B cell (primary cell): ENCODE results near the gene ADRB2. TPM values are rescaled to one million over a fixed set of nuclear protein-coding genes. Genes with fewer than 3 reads are reported as not detected.

Source experiments
- ATAC-seq: fragments of 200-7000 bp; cut with Tn5 transposase; one replicate; pipeline ENCODE4 v1.10.0; 2021; ENCODE audit warnings: low read depth, mild to moderate bottlenecking, moderate number of reproducible peaks, moderate library complexity
- CTCF ChIA-PET: fragments of 350-600 bp; sonication (Branson Sonifier 250); formaldehyde crosslinking; loops from one replicate; lab custom pipeline; 2021; ENCODE audit warnings: antibody characterized with exemption, inconsistent platforms; lab: Charles Lee
- POLR2A ChIA-PET: fragments of 350-600 bp; sonication (Branson Sonifier 250); formaldehyde crosslinking; loops from one replicate; lab custom pipeline; 2021; ENCODE audit warnings: antibody characterized with exemption; lab: Charles Lee
- DNase-seq: peaks from one replicate; pipeline ENCODE4 v3.0.0; 2013
- H2AFZ ChIP-seq: 2 replicates; pipeline ENCODE4 v1.6.1; 2012; ENCODE audit warnings: mild to moderate bottlenecking, low read depth, low read length; ENCODE audit not compliant: insufficient read depth, poor library complexity, severe bottlenecking
- H3K27ac ChIP-seq, 2 donors: 1 replicate in 1 of 2; 2 replicates in 1 of 2; pipeline ENCODE4 v1.5.1; 2012 to 2013; ENCODE audit warnings: low read length in 2 of 2, mild to moderate bottlenecking in 2 of 2, moderate library complexity in 1 of 2
- H3K27me3 ChIP-seq, 4 experiments: fragments of 200-600 bp in 1 of 4; sonication (generic) in 1 of 4; replicated peaks in 1 of 4; 1 replicate in 2 of 4; 2 replicates in 2 of 4; pipeline versions ENCODE4 v1.6.1 to v1.7.0; 2013 to 2016; ENCODE audit warnings: low read length in 3 of 4, mild to moderate bottlenecking in 2 of 4, mixed read lengths in 1 of 4, moderate library complexity in 1 of 4; ENCODE audit not compliant: insufficient read depth in 4 of 4, control insufficient read depth in 3 of 4; ENCODE audit errors: control extremely low read depth in 1 of 4
- H3K36me3 ChIP-seq, 2 experiments: replicated peaks in 1 of 2; 1 replicate in 1 of 2; 2 replicates in 1 of 2; pipeline versions ENCODE4 v1.6.1 to v1.7.1; 2013; ENCODE audit warnings: low read length in 1 of 2; ENCODE audit not compliant: insufficient read depth in 2 of 2, control insufficient read depth in 1 of 2; ENCODE audit errors: control extremely low read depth in 1 of 2, extremely low read depth in 1 of 2
- H3K4me1 ChIP-seq, 2 donors: fragments of 200-600 bp in 1 of 2; sonication (generic) in 1 of 2; 1 replicate in 1 of 2; 2 replicates in 1 of 2; pipeline versions ENCODE4 v1.5.1 to v1.6.1; 2013 to 2017; ENCODE audit warnings: low read length in 2 of 2; ENCODE audit not compliant: control insufficient read depth in 2 of 2, insufficient read depth in 2 of 2
- H3K4me2 ChIP-seq: replicated peaks from 2 replicates; pipeline ENCODE3; 2012; ENCODE audit warnings: mild to moderate bottlenecking, low read depth, low read length; ENCODE audit not compliant: poor library complexity, severe bottlenecking
- H3K4me3 ChIP-seq, 5 experiments: fragments of 200-600 bp in 1 of 5; sonication (generic) in 1 of 5; 1 replicate in 3 of 5; 2 replicates in 2 of 5; pipeline versions ENCODE4 v1.5.1 to v1.7.0; 2011 to 2016; ENCODE audit warnings: low read length in 4 of 5, mild to moderate bottlenecking in 4 of 5, low read depth in 2 of 5, control low read depth in 1 of 5, moderate library complexity in 1 of 5; ENCODE audit not compliant: insufficient read depth in 1 of 5; ENCODE audit errors: control extremely low read depth in 1 of 5, extremely low read depth in 1 of 5
- H3K79me2 ChIP-seq: fragments of 200-600 bp; sonication (generic); one replicate; pipeline ENCODE4 v1.6.0; 2016; ENCODE audit warnings: low read length; ENCODE audit not compliant: control insufficient read depth, insufficient read depth
- H3K9ac ChIP-seq: fragments of 200-600 bp; sonication (generic); 2 replicates; pipeline ENCODE4 v1.6.1; 2017; ENCODE audit warnings: mild to moderate bottlenecking, low read length, moderate library complexity
- H3K9me3 ChIP-seq, 3 donors: one replicate each; pipeline versions ENCODE4 v1.6.1 to v1.7.1; 2013; ENCODE audit warnings: low read length in 2 of 3; ENCODE audit not compliant: control insufficient read depth in 2 of 3, insufficient read depth in 1 of 3; ENCODE audit errors: control extremely low read depth in 1 of 3
- H4K20me1 ChIP-seq: 2 replicates; pipeline ENCODE4 v1.6.0; 2012; ENCODE audit warnings: mild to moderate bottlenecking, low read length; ENCODE audit not compliant: insufficient read depth, control insufficient read depth, poor library complexity, severe bottlenecking
- H3K27ac Mint-ChIP-seq: one replicate; pipeline ENCODE4 v1.8.0; 2021; ENCODE audit warnings: mixed read lengths
- H3K27me3 Mint-ChIP-seq: one replicate; pipeline ENCODE4 v1.8.0; 2021; ENCODE audit warnings: mixed read lengths
- H3K4me1 Mint-ChIP-seq: one replicate; pipeline ENCODE4 v1.8.0; 2021; ENCODE audit warnings: mixed read lengths
- H3K4me3 Mint-ChIP-seq: one replicate; pipeline ENCODE4 v1.8.0; 2021; ENCODE audit warnings: mixed read lengths
- H3K9me3 Mint-ChIP-seq: one replicate; pipeline ENCODE4 v1.8.0; 2022; ENCODE audit warnings: mixed read lengths; ENCODE audit not compliant: insufficient read depth
- CTCF ChIP-seq: fragments of 200-600 bp; IDR thresholded peaks from one replicate; pipeline ENCODE4 v1.8.0; 2022; ENCODE audit warnings: antibody characterized with exemption, mild to moderate bottlenecking
- EZH2 ChIP-seq: IDR thresholded peaks from 2 replicates; pipeline ENCODE4 v1.6.1; 2012; ENCODE audit warnings: borderline replicate concordance, low read depth, mild to moderate bottlenecking, moderate library complexity, low read length; ENCODE audit not compliant: insufficient read depth, poor library complexity, severe bottlenecking
- WGBS: methylation state at CpG from one replicate; pipeline ENCODE4 v1.1.5; 2013; ENCODE audit warnings: missing lambda C conversion rate; ENCODE audit not compliant: insufficient coverage; 5-methylcytosine and 5-hydroxymethylcytosine counted together
- intact Hi-C: fragments of 100-400 bp; cut with micrococcal nuclease; formaldehyde crosslinking; loops from one replicate; pipeline ENCODE4 v1.10.0; 2022
- polyA plus RNA-seq: library from polyadenylated mRNA; depleted of rRNA; stranded (reverse); fragments of >200 nt; gene quantifications from 2 replicates; pipeline ENCODE4 v1.2.3, GENCODE V29; 2012
- total RNA-seq, 2 donors: library from RNA; stranded (reverse); fragments of 120-200 nt in 1 of 2; gene quantifications; 1 replicate in 1 of 2; 2 replicates in 1 of 2; pipeline versions ENCODE4 v1.2.3 to v1.2.4, GENCODE V29; 2013 to 2022

The ADRB2 gene
- total and polyA plus RNA-seq, 2 donors (not counting 1 experiment from before 2014, with no cell fraction given): 6.0 to 12.4 TPM

DNA sequence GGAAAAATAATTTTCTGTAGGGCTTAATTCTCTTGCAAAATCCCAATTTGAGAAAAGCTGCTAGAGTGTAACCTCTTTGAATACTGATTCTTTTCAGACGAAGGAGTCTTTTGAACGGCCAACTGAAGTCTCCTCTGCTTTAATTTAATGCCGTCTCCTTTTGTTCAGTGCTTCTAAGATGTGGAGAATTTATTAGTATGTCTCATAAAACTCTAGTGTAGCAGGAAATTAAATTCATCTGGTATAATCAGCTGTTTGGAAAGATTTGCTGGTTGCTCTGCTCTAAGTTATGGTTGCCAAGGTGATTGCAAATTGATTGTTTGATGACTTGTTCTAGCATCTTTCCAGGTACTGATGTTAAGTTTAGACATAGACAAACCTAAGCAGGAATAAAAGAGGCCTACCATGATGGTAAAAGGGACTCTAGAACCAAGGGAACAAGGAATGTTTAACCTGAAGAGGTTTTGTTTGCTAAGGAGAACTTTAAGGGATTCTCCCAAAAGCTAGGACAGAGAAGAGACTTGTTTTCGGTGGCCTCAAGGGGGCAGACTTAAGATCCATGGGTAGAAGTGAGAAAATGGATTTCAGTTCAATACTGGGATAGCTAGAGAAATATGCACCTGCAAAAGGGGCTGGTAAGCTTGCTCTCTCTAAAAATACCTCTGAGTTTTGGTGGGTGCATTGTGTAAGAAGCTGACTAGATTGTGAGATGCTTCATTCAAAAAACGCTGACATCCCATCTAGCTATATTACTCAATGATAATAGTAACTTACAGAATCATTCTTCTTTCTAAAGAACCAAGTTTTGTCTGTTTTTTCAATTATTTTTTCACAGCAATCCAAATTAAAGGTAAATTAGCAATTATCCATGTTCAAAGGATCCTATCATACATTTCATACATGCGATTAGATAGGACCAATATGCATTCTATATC lies 5.7 kb upstream of the ADRB2 start:
- H3K27ac ChIP-seq: no peak overlapping the region
- no peak for ATAC-seq
- peak; percentile 41 for DNase-seq

More for the DNA sequence above, 5.7 kb upstream of the ADRB2 start:
- Histone ChIP-seq H3K79me2 (peaks cover 3% of the 10 kb centered on the region), H3K9ac (no peak overlapping the region), H3K27me3 (no peaks in the 10 kb centered on the region), H3K4me1 (peaks cover 33 to 35% of the 10 kb centered on the region in 2 donors), H3K4me3 (no peak overlapping the region), H2AFZ (no peak overlapping the region), H3K9me3 (no peaks in the 10 kb centered on the region), H4K20me1 (no peaks in the 10 kb centered on the region), H3K4me2 (no peak overlapping the region), H3K36me3 (no peaks in the 10 kb centered on the region)
- intact Hi-C loops: loop anchor here (1.0 kb wide), 1 partner anchor 137 kb away; no protein-coding TSS in a partner anchor
- no peaks in the 10 kb centered on the region for H3K9me3 Mint-ChIP-seq
- no peak overlapping the region for H3K4me3 Mint-ChIP-seq
- 68% methylated on average over 4 of the region's 6 CpGs for WGBS
- POLR2A ChIA-PET: no interaction called here
- TF ChIP-seq EZH2 (no peak), CTCF (peak; percentile 67)
- peaks cover 60% of the 10 kb centered on the region for H3K4me1 Mint-ChIP-seq
- no peak overlapping the region for H3K27ac Mint-ChIP-seq
- no peaks in the 10 kb centered on the region for H3K27me3 Mint-ChIP-seq
- CTCF ChIA-PET: interaction anchor here (0.7 to 2.7 kb wide), 22 partner anchors 11 to 214 kb away, joined by 3 to 46 read pairs (median 4); no protein-coding TSS in a partner anchor
